ENCODE data around the gene CLDN16.

- TF ChIP-seq EP300 (IDR thresholded peaks at IDR 0.05; ENCODE audit: borderline replicate concordance), result no peak
- no peak for TF ChIP-seq CREB1 (IDR thresholded peaks at IDR 0.05; ENCODE audit: low read depth)
- TF ChIP-seq TAF1 (IDR thresholded peaks at IDR 0.05; ENCODE audit: low read depth), result no peak
These were observed 8.0 kb downstream of the CLDN16 start for GRCh38 chr3:190396001-190396400.

Data from Ishikawa (cell line).